ENCODE results near the gene MFSD2A.
"Not testable (repeated sequence)": the region's sequence is repeated elsewhere in the genome, so short reads cannot be mapped to it uniquely, and the experiment has no call there.

Gene MFSD2A

DNA sequence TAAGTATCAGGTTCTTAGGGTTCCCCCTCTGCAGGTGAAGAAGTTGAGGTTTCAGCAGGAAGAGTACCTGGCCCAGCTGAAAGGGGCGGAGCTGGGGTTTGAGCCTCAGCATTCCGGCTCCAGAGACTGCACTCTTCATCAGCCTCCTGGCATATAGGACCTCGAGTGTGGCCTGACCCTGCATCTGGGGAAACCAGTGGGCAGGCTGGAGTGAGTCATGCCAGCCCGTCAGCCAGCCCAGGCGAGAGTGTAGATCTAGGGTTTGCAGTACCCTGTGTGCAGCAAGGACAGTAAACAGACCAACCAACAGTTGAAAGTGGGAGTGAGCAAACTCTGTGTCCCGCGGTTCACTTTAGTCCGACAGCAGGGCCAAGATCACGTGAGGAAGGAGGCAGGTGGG lies 14.1 kb downstream of the MFSD2A start:
- no peak for DNase-seq (ENCODE audit: low spot score)

DNA sequence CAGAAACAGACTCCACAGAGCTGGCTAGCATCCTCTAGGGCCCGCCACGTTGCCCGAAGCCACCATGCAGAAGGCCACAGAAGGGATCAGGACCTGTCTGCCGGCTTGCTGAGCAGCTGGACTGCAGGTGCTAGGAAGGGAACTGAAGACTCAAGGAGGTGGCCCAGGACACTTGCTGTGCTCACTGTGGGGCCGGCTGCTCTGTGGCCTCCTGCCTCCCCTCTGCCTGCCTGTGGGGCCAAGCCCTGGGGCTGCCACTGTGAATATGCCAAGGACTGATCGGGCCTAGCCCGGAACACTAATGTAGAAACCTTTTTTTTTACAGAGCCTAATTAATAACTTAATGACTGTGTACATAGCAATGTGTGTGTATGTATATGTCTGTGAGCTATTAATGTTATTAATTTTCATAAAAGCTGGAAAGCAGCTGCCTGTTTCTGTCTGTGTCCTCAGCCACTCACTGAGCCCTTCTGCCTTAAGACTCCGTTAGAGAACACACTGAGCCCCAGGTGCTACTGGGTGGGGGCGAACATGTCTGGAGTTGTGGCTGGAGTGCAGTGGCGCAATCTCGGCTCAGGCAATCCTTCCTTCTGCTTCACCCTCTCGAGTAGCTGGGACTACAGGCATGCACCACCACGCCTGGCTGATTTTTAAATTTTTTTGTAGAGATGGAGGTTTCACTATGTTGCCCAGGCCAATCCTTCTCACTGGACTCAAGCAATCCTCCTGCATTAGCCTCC lies 14.8 kb downstream of the MFSD2A start:
- no peak for DNase-seq (ENCODE audit: low spot score)

- DNase-seq (ENCODE audit: low spot score) = no peak
These were observed 15.3 kb downstream of the MFSD2A start for GRCh38 chr1:39970274-39970673.

GRCh38 chr1:39971138-39971537 lies 16.2 kb downstream of the MFSD2A start:
- no peak for DNase-seq (ENCODE audit: low spot score)

DNA sequence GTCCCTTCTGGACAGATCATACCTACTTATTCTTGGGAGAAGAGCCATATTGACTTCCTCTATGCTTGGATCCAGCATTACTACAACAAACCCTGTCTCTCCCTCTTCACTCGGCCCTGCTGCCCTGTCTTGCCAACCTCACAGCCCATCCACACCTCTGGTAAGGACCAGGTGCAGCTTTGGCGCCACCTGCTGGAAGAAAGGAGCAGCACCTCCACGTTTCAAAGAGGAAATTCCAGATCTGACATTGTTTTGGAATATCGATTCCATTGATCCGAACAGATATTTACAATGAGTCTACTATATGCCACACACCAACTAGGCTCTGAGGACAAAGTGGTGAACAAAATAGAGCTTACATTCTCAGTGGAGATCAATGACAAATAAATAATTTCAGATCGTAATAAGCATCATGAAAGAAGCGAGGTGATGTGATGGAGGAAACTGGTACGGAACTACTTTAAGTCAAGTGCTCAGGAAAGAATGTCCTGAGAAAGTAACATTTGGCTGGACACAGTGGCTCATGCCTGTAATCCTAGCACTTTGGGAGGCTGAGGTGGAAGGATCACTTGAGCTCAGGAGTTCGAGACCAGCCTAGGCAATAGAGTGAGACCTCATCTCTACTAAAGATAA lies 18.7 kb downstream of the MFSD2A start:
- DNase-seq (ENCODE audit: low spot score) = peak; percentile 65

DNA sequence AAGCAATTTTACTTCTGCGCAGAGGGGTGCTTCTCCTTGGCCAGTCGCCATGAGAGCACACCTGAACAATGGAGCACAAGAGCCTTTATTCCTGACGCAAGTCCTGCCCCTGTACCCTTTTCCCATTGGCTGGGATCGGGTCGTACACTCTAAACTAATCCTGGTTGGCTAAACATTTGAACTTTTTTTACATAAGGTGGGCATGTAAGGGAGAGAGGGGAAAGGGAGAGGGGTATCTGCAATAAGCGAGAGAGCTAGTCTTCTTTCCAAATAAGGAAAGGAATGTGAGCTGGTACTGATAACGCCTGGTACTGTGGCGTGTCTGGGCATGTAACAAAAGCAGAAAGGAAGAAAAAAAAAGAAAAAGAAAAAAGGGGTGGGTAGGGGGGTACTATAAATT lies 21.8 kb downstream of the MFSD2A start:
- no peak for DNase-seq (ENCODE audit: low spot score)

GRCh38 chr1:39977202-39977601 lies 22.3 kb downstream of the MFSD2A start:
- DNase-seq (ENCODE audit: low spot score) = no peak

GRCh38 chr1:39979654-39980053 lies 24.7 kb downstream of the MFSD2A start:
- DNase-seq (ENCODE audit: low spot score) = no peak

GRCh38 chr1:39980555-39981313 lies 25.8 kb downstream of the MFSD2A start:
- no peak for DNase-seq (ENCODE audit: low spot score)

GRCh38 chr1:39981385-39981784 lies 26.4 kb downstream of the MFSD2A start:
- DNase-seq (ENCODE audit: low spot score) = no peak

DNA sequence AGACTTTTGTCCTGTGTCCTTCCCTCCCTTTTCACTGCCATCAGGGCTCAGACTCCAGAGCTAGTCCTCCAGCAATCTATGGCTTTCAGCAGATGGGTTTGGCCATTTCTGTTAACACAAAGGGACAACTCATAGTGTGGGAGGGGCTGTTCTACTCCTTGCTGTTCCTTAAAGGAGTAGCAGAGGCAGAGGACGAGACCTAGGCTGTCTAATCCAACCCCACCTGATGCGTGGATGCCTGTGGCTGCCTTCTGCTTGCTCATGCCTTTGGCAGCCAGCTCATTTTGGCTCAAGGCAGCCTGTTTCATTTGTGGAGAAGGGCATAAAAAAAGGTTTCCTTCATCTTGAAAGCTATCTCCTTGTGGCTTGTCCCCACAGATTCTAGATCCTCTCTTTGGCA lies 27.0 kb downstream of the MFSD2A start:
- DNase-seq (ENCODE audit: low spot score) = no peak

DNA sequence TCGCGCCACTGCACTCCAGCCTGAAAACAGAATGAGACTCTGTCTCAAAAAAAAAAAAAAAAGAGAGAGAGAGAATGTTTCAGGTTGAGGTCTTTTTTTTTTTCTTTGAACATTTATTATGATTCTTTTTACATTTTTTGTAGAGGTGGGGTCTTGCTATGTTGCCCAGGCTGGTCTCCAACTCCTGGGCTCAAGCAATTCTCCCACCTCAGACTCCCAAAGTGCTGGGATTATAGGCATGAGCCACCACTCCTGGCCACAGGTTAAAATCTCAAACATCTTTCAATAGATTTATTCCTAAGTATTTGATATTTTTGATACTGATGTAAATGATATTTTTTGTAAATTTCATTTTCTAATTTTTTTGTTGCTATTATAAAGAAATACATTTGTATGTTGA lies 29.5 kb downstream of the MFSD2A start:
- not testable (repeated sequence) for DNase-seq (ENCODE audit: low spot score)

- DNase-seq (ENCODE audit: low spot score) = no peak
These were observed 30.0 kb downstream of the MFSD2A start for GRCh38 chr1:39984951-39985350.

GRCh38 chr1:39987869-39988268 lies 32.9 kb downstream of the MFSD2A start:
- no peak for DNase-seq (ENCODE audit: low spot score)

- DNase-seq (ENCODE audit: low spot score) = no peak
These were observed 33.8 kb downstream of the MFSD2A start for GRCh38 chr1:39988618-39989343.

DNA sequence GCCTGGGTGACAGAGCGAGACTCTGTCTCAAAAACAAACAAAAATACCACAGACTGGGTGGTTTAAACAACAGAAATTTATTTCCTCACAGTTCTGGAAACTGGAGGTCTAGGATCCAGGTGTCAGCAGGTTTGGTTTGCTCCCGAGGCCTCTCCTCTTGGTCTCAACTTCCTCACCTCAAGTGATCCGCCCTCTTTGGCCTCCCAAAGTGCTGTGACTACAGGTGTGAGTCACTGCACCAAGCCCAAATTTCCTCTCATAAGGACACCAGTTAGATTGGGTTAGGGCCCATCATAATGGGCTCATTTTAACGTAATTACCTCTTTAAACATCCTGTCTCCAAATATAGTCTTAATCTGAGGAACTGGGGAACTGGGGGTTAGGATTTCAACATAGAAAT lies 35.5 kb downstream of the MFSD2A start:
- no peak for DNase-seq (ENCODE audit: low spot score)

- DNase-seq (ENCODE audit: low spot score) = no peak
These were observed 37.3 kb downstream of the MFSD2A start for GRCh38 chr1:39992234-39992633.

- no peak for DNase-seq (ENCODE audit: low spot score)
These were observed 37.9 kb downstream of the MFSD2A start for GRCh38 chr1:39992888-39993287.

DNA sequence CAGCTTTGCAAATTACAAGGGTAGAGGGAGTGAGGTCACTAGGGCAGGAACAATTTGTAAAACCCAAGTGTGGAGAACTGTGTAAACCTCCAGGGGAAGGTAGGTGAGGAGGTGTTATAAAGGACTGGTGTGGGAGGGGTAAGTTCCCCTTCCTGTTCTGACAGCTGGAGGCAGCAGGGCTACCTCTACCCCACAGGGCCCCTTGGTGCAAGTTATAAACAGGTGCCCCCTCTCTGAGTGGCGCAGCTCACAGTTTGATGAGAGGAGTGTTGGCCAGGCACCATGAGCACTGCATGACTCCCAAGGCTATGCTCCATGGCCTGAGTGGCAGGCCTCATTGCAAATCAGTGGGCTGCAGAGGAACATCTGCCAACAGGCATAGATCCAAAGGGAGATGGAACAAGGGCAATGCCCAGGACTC lies 41.0 kb downstream of the MFSD2A start:
- DNase-seq (ENCODE audit: low spot score) = peak; percentile 24

DNA sequence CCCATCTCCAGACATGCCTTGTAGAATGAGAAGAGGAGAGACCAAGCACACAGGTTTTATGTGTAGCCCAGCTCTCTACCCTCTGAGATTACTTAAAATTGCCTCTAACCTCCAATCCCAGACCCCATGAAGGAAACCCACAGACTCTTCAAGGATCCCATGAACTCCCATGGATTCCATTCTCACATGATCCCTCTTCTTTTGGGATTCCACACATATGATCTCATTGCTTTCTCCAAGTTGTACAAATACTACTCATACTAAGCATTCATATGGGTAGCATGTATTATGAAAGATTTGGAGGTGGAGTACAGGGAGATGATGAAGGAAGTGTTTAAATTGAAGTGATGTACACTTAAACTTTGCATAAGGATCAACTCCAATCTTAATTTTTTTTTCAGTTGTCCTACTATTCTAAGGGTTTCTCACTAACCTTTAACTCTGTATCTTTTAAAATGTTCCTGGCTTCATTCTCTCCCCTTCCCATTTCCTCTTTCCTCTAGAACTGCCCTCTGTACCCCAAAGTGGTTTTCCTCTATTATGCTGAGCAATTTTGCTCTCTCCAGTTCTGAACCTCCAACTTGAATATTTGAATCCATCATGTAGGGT lies 41.6 kb downstream of the MFSD2A start:
- DNase-seq (ENCODE audit: low spot score) = no peak

DNA sequence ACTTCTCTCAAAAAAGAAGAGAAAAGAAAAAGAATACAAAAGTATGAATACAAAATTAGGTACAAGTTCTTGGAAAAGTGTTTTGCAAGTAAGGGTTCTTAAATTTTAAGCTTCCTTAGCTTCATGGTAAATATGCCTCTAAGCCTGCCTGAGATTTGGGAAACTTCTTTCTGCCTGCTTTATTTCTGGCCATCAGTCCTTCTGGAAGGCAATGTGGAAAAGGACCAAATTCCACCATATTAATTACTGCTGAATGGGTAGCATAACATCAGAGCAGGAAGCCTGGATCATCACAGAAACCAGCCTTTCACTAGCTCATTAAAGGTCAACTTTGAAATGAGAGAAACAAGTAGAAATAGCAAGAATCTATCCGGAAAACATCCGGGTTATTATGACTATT lies 46.5 kb downstream of the MFSD2A start:
- DNase-seq (ENCODE audit: low spot score) = no peak

Data from CD4-positive, alpha-beta T cell treated with Interleukin-6 at 100 ng/mL for 8 hours (primary cell).